Hematopoietic multipotent progenitor cell treated with erythropoietin and hydrocortisone succinate and interleukin-3 and kit ligand, for 17 days (in vitro differentiated cells): ENCODE measurements around the gene SNAP29.
A peak's percentile ranks its signal among the peaks of the same experiment; 100 is the strongest.
"Not testable (repeated sequence)": the region's sequence is repeated elsewhere in the genome, so short reads cannot be mapped to it uniquely, and the experiment has no call there.

Source experiments
- DNase-seq: peaks from one replicate; pipeline ENCODE4 v3.0.0-alpha.2; 2015; ENCODE audit warnings: low spot score

SNAP29 gene

DNA sequence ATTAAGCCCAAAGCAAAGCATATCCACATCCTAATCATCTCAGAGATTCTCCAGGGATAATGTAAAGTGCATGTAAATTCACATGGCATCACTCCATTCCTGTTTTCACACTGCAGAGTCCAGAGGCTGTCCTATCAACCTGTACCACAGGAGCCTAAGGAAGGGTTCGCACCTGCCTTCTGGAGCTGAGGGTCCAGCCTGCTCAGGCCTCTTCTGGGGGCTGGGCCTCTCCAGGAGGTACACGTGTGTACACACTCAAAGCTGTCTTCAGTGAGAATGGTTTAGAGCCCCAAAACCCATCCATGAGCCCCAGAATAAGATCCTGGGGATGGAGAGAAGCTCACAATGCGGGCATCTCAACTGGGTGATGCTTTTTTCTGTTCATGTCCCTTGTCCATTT is 24.1 kb upstream of the SNAP29 start:
- no peak for DNase-seq

GRCh38 chr22:20836987-20837823 is 21.6 kb upstream of the SNAP29 start:
- no peak for DNase-seq

GRCh38 chr22:20839354-20839753 is 19.5 kb upstream of the SNAP29 start:
- DNase-seq: not testable (repeated sequence)

GRCh38 chr22:20839837-20840645 is 18.8 kb upstream of the SNAP29 start:
- no peak for DNase-seq

DNA sequence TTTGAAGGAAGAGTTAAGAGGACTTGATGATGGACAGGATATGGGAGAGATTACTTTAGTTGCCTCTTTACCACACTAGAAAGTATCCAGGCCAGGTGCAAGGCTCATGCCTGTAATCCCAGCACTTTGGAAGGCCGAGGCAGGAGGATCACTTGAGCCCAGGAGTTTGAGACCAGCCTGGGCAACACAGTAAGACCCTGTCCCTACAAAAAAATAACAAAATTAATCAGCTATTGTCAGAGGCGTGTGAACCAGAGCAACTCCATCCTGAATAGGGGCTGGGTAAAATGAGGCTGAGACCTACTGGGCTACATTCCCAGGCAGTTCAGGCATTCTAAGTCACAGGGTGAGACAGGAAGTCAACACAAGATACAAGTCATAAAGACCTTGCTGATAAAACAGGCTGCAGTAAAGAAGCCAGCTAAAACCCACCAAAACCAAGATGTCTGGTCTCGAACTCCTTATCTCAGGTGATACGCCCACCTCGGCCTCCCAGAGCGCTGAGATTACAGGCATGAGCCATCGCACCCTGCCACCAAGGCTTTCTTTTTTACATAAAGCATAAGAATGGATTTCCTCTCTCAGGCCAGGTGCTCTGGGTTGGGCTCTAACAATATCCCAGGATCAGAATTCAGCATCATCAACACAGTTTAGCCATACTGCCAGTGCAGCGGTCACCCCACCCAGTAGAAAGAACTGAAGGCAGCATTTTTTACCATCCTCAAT is 18.0 kb upstream of the SNAP29 start:
- no peak for DNase-seq

GRCh38 chr22:20843501-20843900 is 15.3 kb upstream of the SNAP29 start:
- no peak for DNase-seq

DNA sequence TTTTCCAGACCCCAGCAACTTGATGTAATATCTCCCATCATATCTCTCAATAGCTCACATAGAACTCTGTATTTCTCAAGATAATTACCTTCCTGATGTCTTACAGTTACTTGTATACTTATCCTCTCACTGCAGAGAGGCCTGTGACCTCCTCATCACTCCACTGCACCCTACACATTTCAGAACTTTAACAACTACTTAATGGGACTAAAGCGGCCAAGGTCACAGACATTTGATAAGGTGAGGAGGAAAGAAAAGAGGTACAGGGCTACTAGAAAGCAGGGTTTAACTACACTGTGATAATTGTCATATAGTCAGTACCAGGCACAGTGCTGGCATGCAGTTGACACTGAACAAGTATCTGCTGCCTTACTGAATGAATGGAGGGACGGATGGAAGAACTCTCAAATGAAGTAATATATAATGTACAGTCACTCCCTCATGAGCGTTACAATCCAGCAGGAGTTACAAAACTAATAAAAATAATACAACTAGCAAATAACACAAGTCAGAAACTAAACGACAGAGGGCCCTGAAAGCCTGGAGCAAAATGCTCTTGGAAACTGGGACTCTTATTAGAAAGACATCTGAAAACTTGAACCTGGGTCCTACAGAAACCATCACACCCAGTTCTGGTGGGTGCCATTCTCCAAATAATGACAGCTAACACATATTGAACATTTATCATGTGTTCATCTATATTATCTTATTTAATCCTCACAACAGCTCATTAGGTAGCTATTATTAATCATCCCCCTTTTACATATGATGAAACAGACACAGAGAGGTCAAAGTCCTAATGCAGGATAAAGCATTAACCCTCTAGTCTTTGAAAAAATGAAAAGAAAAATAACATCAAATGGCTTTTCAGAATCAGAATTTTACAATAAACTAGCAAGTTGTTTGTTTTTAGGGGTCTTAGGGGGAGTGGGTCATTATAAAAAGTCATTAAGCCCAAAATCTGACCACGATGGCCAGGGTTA is 14.5 kb upstream of the SNAP29 start:
- no peak for DNase-seq

DNA sequence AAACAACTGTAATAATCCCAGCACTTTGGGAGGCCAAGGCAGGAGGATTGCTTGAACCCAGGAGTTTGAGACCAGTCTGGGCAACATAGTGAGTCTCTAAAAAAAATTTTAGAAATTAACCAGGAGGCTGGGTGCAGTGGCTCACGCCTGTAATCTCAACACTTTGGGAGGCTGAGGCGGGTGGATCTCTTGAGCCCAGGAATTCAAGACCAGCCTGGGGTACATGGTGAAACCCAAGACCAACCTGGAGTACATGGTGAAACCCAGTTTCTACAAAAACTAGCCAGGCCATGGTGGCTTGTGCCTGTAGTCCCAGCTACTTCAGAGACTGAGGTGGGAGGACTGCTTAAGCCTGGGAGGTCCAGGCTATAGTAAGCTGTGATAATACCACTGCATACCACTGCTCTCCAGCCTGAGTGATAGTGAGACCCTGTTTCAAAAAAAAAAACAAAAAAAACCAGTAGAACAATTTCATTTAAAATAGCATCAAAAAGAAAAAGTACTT is 11.4 kb upstream of the SNAP29 start:
- no peak for DNase-seq

DNA sequence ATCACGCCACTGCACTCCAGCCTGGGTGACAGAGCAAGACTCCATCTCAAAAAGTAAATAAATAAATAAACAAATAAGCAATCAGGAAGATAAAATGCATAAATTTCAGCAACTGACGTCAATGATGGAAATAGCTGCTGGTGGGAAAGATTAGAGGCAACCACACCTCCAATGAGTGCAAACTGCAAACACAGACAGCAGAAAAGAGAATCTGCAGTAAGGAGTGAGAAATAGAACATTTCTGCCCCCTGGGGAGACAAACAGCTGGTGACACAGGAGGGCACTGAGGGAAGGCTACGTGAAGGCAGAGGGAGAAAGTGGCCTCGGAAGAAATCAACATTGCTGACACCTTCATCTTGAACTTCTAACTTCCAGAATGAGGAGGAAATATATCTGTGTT is 6.7 kb upstream of the SNAP29 start:
- peak; percentile 64 for DNase-seq

DNA sequence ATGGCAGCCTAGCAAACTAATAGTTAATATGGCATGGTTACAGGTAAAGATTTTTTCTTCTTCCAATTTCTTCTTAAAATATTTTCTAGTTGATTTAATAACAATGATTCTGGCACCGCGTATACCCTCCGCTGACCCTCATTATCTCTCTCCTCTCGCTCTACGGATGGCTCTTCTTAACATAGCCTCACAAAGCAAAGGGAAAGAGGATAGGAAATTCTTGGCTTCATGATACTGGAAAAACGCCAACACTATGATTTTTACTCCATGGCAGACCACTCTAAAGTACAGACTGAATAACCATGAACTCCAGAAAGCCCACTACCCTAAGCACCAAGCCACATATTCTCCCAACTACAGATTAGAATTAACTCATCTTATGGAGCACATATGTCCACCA is 6.3 kb upstream of the SNAP29 start:
- DNase-seq: no peak

GRCh38 chr22:20853236-20853660 is 5.6 kb upstream of the SNAP29 start:
- no peak for DNase-seq

- no peak for DNase-seq
These were observed 1.6 kb upstream of the SNAP29 start for GRCh38 chr22:20857247-20857643.

- no peak for DNase-seq
These were observed 781 bp upstream of the SNAP29 start for GRCh38 chr22:20857838-20858614.

DNA sequence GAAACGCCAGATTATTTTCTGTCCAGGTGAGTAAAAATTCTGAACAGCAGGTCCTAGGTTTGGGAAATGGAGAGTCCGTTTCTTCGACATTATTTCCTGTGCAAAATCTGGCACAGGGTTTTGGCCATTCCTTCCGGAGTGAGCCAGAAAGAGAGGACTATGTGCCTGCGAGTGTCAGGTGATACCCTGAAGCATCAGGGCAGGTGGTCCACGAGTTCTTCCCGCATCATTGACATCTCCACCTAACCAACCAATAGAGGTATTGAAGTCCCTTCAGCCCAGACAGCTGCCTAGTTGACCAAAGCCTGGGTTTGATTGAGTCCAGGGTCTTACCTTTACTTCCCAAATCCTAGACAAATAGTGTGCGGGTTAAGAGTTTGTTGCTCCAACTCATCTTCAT is 808 bp downstream of the SNAP29 start:
- DNase-seq: no peak

- no peak for DNase-seq
These were observed 3.7 kb downstream of the SNAP29 start for GRCh38 chr22:20862540-20862939.

DNA sequence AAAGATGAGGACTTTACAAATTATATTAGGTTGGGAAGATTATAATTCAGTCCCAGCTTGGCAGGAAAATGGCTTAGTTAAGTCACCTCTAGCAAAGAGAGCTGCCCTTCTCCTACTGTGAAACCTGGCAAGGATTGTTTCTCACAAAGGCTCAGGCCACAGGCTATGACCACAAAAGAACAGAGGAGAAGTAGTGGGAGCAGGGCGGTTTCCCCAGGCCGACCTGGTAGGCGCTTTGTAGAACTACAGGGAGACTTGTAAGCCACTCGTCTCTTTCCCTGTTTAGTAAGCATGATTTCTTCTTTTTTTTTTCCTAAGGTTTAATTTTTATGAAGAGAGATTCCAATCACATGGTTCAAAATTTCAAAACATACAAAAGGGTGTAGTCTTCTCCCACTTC is 4.6 kb downstream of the SNAP29 start:
- no peak for DNase-seq

DNA sequence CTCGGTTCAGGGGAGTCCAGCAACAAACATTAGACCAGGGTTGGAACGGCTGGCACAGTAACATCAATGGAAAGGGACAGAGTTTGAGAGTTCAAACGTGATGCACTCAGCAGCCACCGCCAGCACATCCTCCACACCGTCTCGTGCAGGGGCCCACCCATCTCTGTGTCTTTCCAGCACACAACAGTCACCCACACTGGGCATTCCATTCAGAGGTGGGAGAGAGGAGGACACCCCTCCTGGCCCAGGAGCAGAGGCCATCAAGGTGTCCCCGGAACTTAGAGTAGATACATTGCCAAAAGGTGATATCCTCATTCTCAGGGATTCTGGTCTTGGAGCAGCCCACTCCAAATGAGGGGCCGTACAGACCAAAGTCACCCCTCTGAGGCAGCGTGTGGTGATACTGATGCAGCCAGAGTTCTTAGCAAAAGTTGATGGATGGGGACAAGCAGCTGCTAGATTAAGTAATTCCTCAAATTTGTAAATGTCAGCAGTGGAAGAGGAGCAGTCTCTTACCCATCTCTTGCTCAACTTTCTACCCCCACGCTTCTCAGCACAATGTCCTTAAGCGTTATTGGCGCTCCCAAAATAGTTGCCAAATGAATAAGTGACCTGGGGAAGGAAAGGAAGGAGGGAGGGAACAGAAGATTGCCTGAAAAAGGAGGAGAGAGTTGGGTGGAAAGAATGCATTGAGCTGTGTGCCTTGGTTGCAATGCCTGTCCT is 5.5 kb downstream of the SNAP29 start:
- DNase-seq: no peak

DNA sequence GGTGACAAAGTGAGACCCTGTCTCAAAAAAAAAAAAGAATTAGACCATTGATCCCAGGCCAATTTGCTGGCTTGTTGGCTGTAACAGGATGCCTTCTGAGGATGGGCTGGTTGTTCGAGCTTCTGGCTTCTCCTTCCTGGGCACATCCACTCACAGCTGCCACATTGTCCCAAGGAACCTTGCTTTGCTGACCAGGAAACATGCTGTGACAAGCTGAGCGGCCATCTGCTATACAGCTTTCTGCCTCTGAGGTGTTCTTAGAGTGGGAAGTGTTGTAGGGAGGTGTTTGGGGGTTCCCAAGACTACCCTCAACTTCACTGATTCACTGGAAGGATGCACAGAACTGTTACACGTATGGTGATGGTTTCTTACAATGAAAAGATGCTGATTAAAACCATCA is 6.5 kb downstream of the SNAP29 start:
- DNase-seq: no peak

- no peak for DNase-seq
These were observed 7.2 kb downstream of the SNAP29 start for GRCh38 chr22:20865875-20866445.
